Suppressor macrophage treated with lipopolysaccharide for 4 hours (primary cell): ENCODE measurements around the gene C10orf67.
"Not testable (repeated sequence)": the region's sequence is repeated elsewhere in the genome, so short reads cannot be mapped to it uniquely, and the experiment has no call there.

ENCODE experiments used
- DNase-seq: peaks from one replicate; pipeline ENCODE4 v3.0.0-alpha.2; 2020

C10orf67 gene

GRCh38 chr10:23344241-23344841, at the start of gene C10orf67:
Gene C10orf67 (minus strand): TSS chr10:23344797. CDS start chr10:23344774, 23 bp downstream.
- no peak for DNase-seq

- DNase-seq: no peak
These were observed 47.2 kb upstream of the C10orf67 start for GRCh38 chr10:23391821-23392220.

- DNase-seq: no peak
These were observed 46.2 kb upstream of the C10orf67 start for GRCh38 chr10:23390809-23391208.

DNA sequence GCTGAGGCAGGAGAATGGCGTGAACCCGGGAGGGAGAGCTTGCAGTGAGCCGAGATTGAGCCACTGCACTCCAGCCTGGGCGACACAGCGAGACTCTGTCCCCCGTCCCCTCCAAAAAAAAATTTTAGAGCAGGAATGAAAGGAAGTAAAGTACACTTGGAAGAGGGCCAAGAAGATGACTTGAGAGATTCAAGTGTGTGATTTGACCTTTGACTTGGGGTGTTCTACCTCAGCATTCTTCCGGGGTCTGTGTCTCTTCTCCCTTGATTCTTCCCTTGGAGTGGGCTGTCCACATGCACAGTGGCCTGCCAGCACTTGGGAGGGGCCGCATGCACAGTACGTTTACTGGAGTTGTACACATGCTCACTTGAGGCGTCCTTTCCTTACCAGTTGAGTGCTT, 45.8 kb upstream of the C10orf67 start:
- not testable (repeated sequence) for DNase-seq

DNA sequence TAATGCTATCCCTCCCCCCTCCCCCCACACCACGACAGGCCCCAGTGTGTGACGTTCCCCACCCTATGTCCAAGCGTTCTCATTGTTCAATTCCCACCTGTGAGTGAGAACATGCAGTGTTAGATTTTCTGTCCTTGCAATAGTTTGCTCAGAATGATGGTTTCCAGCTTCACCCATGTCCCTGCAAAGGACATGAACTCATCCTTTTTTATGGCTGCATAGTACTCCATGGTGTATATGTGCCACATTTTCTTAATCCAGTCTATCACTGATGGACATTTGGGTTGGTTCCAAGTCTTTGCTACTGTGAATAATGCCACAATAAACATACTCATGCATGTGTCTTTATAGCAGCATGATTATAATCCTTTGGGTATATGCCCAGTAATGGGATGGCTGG, 42.9 kb upstream of the C10orf67 start:
- not testable (repeated sequence) for DNase-seq

- DNase-seq: no peak
These were observed 41.5 kb upstream of the C10orf67 start for GRCh38 chr10:23386052-23386451.

- DNase-seq: no peak
These were observed 39.8 kb upstream of the C10orf67 start for GRCh38 chr10:23384364-23384763.

GRCh38 chr10:23383637-23384036, 39.0 kb upstream of the C10orf67 start:
- no peak for DNase-seq

GRCh38 chr10:23381298-23382040, 36.9 kb upstream of the C10orf67 start:
- no peak for DNase-seq

GRCh38 chr10:23379686-23380085, 35.1 kb upstream of the C10orf67 start:
- peak; percentile 77 for DNase-seq

DNA sequence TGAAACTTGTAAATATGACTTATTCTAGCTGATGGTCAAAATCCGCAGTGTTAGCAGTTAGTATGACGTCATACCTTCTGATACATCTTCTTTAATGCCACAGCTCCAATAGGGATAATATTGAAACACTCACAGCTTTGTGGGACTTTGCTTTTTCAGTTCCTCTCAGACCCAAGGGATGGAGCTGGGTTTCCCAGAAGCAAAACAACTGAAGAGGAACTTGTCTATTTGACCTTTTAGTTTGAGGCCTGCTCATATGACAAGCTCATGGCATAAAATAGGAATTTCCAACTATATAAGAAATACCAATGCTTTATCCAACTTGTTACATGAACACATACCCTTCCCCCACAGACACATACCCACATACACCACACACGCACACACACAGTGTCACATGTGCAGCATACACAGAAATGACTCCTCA, 31.6 kb upstream of the C10orf67 start:
- DNase-seq: peak; percentile 98

GRCh38 chr10:23375366-23375765, 30.8 kb upstream of the C10orf67 start:
- no peak for DNase-seq

DNA sequence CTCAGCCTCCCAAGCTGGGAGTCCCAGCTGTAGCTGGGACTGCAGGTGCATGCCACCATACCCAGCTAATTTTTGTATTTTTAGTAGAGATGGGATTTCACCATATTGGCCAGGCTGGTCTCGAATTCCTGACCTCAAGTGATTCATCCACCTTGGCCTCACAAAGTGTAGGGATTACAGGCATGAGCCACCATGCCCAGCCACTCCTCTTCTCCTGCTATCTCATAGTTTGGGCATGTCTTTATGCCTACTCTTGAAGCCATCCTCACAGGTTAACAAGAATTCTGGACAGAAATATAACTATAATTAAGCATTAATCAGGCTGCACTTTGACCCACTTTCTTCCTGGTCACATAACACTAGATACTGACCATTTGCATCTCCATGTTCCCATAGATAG, 28.6 kb upstream of the C10orf67 start:
- DNase-seq: no peak

DNA sequence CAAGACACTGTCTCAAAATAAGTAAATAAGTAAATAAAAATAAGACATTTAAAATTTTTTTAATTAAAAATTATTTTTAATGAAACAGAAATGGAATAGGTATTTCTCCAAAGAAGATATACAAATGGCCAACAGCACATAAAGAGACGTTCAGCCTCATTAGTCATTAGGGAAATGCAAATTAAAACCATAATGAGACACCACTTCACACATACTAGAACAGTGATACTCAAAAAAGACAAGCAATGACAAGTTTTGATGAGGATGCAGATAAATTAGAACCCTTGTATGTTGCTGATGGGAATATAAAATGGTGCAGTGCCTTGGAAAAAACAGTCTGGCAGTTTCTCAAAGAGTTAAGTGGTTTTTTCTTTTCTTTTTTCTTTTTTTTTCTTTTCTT, 26.5 kb upstream of the C10orf67 start:
- no peak for DNase-seq

DNA sequence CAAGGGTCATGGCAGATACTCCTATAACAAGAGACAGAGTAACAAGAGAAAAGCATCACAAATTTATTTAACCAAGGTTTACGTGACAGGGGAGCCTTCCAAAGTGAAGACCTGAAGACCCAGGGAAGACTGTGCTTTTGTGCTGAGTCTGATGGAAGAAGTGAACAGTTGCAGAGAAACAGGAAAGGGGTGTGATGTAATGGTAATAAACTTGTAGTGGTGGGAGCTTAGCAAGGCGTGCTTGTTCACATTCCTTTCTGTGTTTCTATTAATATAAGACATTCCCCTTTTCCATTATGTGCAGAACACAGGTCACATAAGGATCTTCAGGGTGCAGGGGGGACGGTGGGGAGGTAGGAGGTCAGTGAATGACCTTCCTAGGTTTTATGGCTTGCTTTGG, 25.5 kb upstream of the C10orf67 start:
- DNase-seq: no peak

- no peak for DNase-seq
These were observed 24.4 kb upstream of the C10orf67 start for GRCh38 chr10:23368816-23369640.

- DNase-seq: no peak
These were observed 23.4 kb upstream of the C10orf67 start for GRCh38 chr10:23367896-23368595.

GRCh38 chr10:23365417-23366030, 20.9 kb upstream of the C10orf67 start:
- peak; percentile 36 for DNase-seq

- DNase-seq: no peak
These were observed 19.8 kb upstream of the C10orf67 start for GRCh38 chr10:23364378-23364777.

DNA sequence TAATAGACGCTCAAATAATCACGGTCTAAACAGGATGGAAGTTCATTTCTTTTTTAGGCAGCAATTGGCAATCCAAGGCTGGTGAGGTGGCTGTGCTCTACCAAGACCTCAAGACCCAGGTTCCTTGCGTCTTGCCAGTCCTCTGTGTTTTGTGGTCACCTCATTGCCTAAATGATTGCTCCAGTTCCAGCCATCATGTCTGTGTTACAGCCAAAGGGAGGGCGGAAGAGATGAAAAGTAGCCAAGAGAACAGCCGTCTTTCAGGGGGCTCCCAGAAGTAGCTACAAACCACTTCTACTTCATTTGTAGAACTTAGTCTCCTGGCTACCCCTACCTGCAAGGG, 19.2 kb upstream of the C10orf67 start:
- DNase-seq: no peak

DNA sequence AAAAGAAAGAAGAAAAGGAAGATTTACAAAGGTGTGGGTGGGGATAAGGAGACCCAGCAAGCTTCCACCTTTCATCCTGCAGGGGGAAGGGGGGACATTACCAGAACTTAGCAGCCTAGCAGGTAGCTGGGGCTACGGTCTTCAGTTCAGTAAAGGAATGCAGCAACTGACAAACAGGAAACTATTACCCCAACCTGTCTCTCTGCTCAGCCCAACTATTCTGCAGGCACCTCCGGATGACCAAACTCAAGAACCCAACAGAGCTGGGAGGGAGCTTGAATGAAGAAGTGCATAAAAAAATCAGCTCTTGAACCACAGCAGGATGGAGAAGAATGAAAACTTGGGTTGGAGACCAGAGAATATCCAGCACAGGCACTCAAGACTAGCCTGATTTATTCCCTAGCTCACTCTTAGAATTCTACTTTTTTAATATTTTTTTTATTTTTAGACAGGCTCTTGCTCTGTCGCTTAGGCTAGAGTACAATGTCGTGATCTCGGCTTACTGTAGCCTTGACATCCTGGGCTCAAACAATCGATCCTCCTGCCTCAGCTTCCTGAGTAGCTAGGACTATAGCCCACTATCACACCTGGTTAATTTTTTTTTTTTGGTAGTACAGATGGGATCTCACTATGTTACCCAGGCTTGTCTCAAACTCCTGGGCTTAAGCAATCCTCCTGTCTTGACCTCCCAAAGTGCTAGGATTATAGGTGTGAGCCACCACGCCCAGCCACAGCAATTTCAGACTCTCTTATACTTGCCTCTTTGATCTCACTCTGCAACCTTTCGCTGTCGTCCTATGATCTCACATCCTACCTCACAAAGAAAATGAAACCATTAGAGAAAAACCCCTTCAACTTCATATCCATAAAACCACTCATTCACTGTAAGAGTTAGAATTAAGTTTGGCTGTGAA, 18.5 kb upstream of the C10orf67 start:
- DNase-seq: no peak
